ENCODE results near the gene LRRC17. TPM values are rescaled to one million over a fixed set of nuclear protein-coding genes. Genes with fewer than 3 reads are reported as not detected.

Gene LRRC17
- total RNA-seq, 1 experiment from 2014 or later: 0.39 TPM

GRCh38 chr7:102938679-102939078, 25.9 kb downstream of the LRRC17 start:
- Histone ChIP-seq H3K4me3 (ENCODE audit: low read depth, low read length) (no peak overlapping the region), H3K36me3 (ENCODE audit: control insufficient read depth, insufficient read depth, low read length) (no peaks in the 10 kb centered on the region), H3K9me3 (no peaks in the 10 kb centered on the region), H3K4me1 (peaks cover 11% of the 10 kb centered on the region; the same call in 1 of the 2 replicates), H3K27me3 (replicated peaks; ENCODE audit: control insufficient read depth, insufficient read depth, low read length) (no peaks in the 10 kb centered on the region)
- BruUV-seq (replicated peaks): no TSS peak
- Mint-ChIP-seq H3K4me1 (ENCODE audit: low read depth, unreplicated experiment) (no peaks in the 10 kb centered on the region), H3K4me3 (ENCODE audit: unreplicated experiment) (no peak overlapping the region), H3K9me3 (ENCODE audit: unreplicated experiment) (no peaks in the 10 kb centered on the region), H3K36me3 (ENCODE audit: insufficient read depth, unreplicated experiment) (no peaks in the 10 kb centered on the region), H3K27ac (ENCODE audit: unreplicated experiment) (no peak overlapping the region), H3K27me3 (ENCODE audit: insufficient read depth, unreplicated experiment) (no peaks in the 10 kb centered on the region)
- intact Hi-C loops (cut with micrococcal nuclease; ENCODE audit: unreplicated experiment): no loop called here
- ChIA-PET POLR2A (no interaction called here), CTCF (no interaction called here)
- TF ChIP-seq CTCF (IDR thresholded peaks at IDR 0.05; ENCODE audit: insufficient read depth in 1 of 2, low read depth in 1 of 2, low read length in 1 of 2, severe bottlenecking in 1 of 2, unreplicated experiment in 1 of 2): no peak
- DNase-seq: no peak

DNA sequence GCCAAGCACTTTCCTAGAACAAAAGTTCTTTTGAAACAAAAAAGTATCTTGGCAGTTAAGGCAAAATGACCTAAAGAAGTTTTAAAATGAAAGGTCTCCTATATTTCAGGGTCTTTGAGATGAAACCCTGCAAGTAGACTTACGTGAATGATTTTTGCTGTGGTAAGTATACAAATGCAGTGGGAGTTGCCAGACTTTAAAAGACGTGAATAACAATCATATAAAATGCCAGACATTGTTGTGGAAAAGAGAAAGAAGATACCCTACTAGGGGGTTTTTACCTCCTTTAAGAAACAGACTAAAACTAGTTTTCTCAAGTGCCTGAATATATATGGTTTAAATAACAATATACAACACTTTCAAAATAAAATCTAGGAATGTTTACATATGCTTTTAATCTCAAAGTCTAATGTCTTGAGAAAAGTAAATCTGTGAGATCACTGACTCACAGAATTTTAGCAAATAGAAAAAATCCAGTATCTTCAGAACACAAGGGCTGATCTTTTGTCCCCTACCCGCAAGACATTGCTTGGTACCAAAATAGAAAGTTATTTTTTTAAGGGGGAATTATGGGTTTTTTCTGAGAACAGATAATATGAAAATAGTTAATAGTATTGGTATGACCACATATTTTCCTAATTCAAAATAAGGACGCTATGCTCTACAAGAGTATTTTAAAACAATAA, 29.5 kb downstream of the LRRC17 start:
- H3K27ac Mint-ChIP-seq (ENCODE audit: unreplicated experiment): no peak overlapping the region
- ChIA-PET CTCF (no interaction called here), POLR2A (no interaction called here)
- intact Hi-C loops (cut with micrococcal nuclease; ENCODE audit: unreplicated experiment): no loop called here
- no peak for DNase-seq
- no peak for TF ChIP-seq CTCF (IDR thresholded peaks at IDR 0.05; ENCODE audit: insufficient read depth in 1 of 2, low read depth in 1 of 2, low read length in 1 of 2, severe bottlenecking in 1 of 2, unreplicated experiment in 1 of 2)
- H3K36me3 Mint-ChIP-seq (ENCODE audit: insufficient read depth, unreplicated experiment): no peaks in the 10 kb centered on the region
- no peaks in the 10 kb centered on the region for H3K9me3 Mint-ChIP-seq (ENCODE audit: unreplicated experiment)
- Histone ChIP-seq H3K4me1 (peaks cover 11% of the 10 kb centered on the region; the same call in 1 of the 2 replicates), H3K9me3 (no peaks in the 10 kb centered on the region), H3K4me3 (ENCODE audit: low read depth, low read length) (no peak overlapping the region), H3K36me3 (ENCODE audit: control insufficient read depth, insufficient read depth, low read length) (no peaks in the 10 kb centered on the region), H3K27me3 (replicated peaks; ENCODE audit: control insufficient read depth, insufficient read depth, low read length) (no peaks in the 10 kb centered on the region)
- no peaks in the 10 kb centered on the region for H3K27me3 Mint-ChIP-seq (ENCODE audit: insufficient read depth, unreplicated experiment)
- BruUV-seq (replicated peaks): no TSS peak
- H3K4me1 Mint-ChIP-seq (ENCODE audit: low read depth, unreplicated experiment): no peaks in the 10 kb centered on the region
- H3K4me3 Mint-ChIP-seq (ENCODE audit: unreplicated experiment): no peak overlapping the region

GRCh38 chr7:102942868-102943267, 30.1 kb downstream of the LRRC17 start:
- H3K4me3 Mint-ChIP-seq (ENCODE audit: unreplicated experiment): no peak overlapping the region
- intact Hi-C loops (cut with micrococcal nuclease; ENCODE audit: unreplicated experiment): no loop called here
- POLR2A ChIA-PET: no interaction called here

More at GRCh38 chr7:102942868-102943267, 30.1 kb downstream of the LRRC17 start:
- Mint-ChIP-seq H3K4me1 (ENCODE audit: low read depth, unreplicated experiment) (no peaks in the 10 kb centered on the region), H3K36me3 (ENCODE audit: insufficient read depth, unreplicated experiment) (no peaks in the 10 kb centered on the region), H3K9me3 (ENCODE audit: unreplicated experiment) (no peaks in the 10 kb centered on the region), H3K27ac (ENCODE audit: unreplicated experiment) (no peak overlapping the region), H3K27me3 (ENCODE audit: insufficient read depth, unreplicated experiment) (no peaks in the 10 kb centered on the region)
- BruUV-seq (replicated peaks): no TSS peak
- no peak for DNase-seq
- H3K9me3 ChIP-seq: no peaks in the 10 kb centered on the region
- no peak for TF ChIP-seq CTCF (IDR thresholded peaks at IDR 0.05; ENCODE audit: insufficient read depth in 1 of 2, low read depth in 1 of 2, low read length in 1 of 2, severe bottlenecking in 1 of 2, unreplicated experiment in 1 of 2)
- no peaks in the 10 kb centered on the region for H3K36me3 ChIP-seq (ENCODE audit: control insufficient read depth, insufficient read depth, low read length)
- H3K4me1 ChIP-seq: peaks cover 11% of the 10 kb centered on the region; the same call in 1 of the 2 replicates
- CTCF ChIA-PET: no interaction called here
- no peak overlapping the region for H3K4me3 ChIP-seq (ENCODE audit: low read depth, low read length)
- H3K27me3 ChIP-seq (replicated peaks; ENCODE audit: control insufficient read depth, insufficient read depth, low read length): no peaks in the 10 kb centered on the region

Measured in Caco-2 (cell line).